Endothelial cell of umbilical vein (primary cell): ENCODE measurements around the gene ATG14. TPM values are rescaled to one million over a fixed set of nuclear protein-coding genes. Genes with fewer than 3 reads are reported as not detected.

Source experiments
- BruUV-seq: library from RNA; stranded (reverse); fragments of 400-500 nt; replicated peaks from 2 replicates; lab custom pipeline; 2021; lab: Mats Ljungman, UMichigan
- CTCF ChIA-PET: fragments of 300-600, 350-600 bp; sonication (Branson Sonifier 250); formaldehyde crosslinking; loops from one replicate; lab custom pipeline; 2021; ENCODE audit warnings: antibody characterized with exemption, inconsistent platforms; lab: Charles Lee
- POLR2A ChIA-PET: fragments of 300-600, 350-600 bp; sonication (Branson Sonifier 250); formaldehyde crosslinking; loops from one replicate; lab custom pipeline; 2021; ENCODE audit warnings: antibody characterized with exemption, inconsistent platforms; lab: Charles Lee
- DNase-seq: peaks from one replicate; pipeline ENCODE4 v3.0.0-alpha.2; 2011; ENCODE audit warnings: low read depth, low spot score
- FAIRE-seq: peaks from 2 replicates; lab custom pipeline; 2011; peaks lifted over from hg19 to GRCh38; lab: Jason Lieb, UNC
- H2AFZ ChIP-seq: 2 replicates; pipeline ENCODE4 v1.6.0; 2012; ENCODE audit warnings: low read depth, low read length, control low read depth, inconsistent platforms
- H3K27ac ChIP-seq: 2 replicates; pipeline ENCODE4 v1.5.1; 2011; ENCODE audit warnings: low read depth, mild to moderate bottlenecking, control low read depth, low read length, moderate library complexity; ENCODE audit not compliant: insufficient read depth
- H3K27me3 ChIP-seq, 2 experiments: 2 replicates each; pipeline versions ENCODE4 v1.6.0 to v1.6.1; 2011; ENCODE audit warnings: low read length in 2 of 2, mixed read lengths in 1 of 2; ENCODE audit not compliant: control insufficient read depth in 2 of 2, insufficient read depth in 2 of 2
- H3K36me3 ChIP-seq, 2 experiments: 2 replicates in 1 of 2; 3 replicates in 1 of 2; pipeline ENCODE4 v1.5.1; 2011; ENCODE audit warnings: low read length in 2 of 2, mild to moderate bottlenecking in 1 of 2, moderate library complexity in 1 of 2; ENCODE audit not compliant: control insufficient read depth in 2 of 2, insufficient read depth in 2 of 2; ENCODE audit errors: extremely low read depth in 1 of 2
- H3K4me1 ChIP-seq: 3 replicates; pipeline ENCODE4 v1.5.1; 2011; ENCODE audit warnings: mild to moderate bottlenecking, low read length; ENCODE audit not compliant: control insufficient read depth, insufficient read depth; ENCODE audit errors: extremely low read depth
- H3K4me2 ChIP-seq: 2 replicates; pipeline ENCODE4 v1.6.1; 2011; ENCODE audit warnings: low read length, control low read depth, mixed read lengths; ENCODE audit not compliant: insufficient read depth
- H3K4me3 ChIP-seq, 3 experiments: fragments of 200-600 bp in 1 of 3; sonication (generic), shearing (Covaris generic) in 1 of 3; replicated peaks in 1 of 3; 2 replicates each; pipeline ENCODE4 v1.5.1; 2011 to 2016; ENCODE audit warnings: control low read depth in 3 of 3, low read length in 3 of 3, mild to moderate bottlenecking in 2 of 3, inconsistent platforms in 1 of 3, low read depth in 1 of 3, moderate library complexity in 1 of 3; ENCODE audit not compliant: insufficient read depth in 1 of 3
- H3K79me2 ChIP-seq: 2 replicates; pipeline ENCODE4 v1.6.0; 2012; ENCODE audit warnings: low read length, inconsistent platforms; ENCODE audit not compliant: control insufficient read depth, insufficient read depth
- H3K9ac ChIP-seq: replicated peaks from 2 replicates; pipeline ENCODE3; 2011; ENCODE audit warnings: low read length, control low read depth; ENCODE audit not compliant: insufficient read depth; ENCODE audit errors: extremely low read depth
- H3K9me1 ChIP-seq: replicated peaks from 3 replicates; pipeline ENCODE4 v1.6.0; 2011; ENCODE audit warnings: mild to moderate bottlenecking, low read length; ENCODE audit not compliant: control insufficient read depth, insufficient read depth; ENCODE audit errors: extremely low read depth
- H3K9me3 ChIP-seq: replicated peaks from 2 replicates; pipeline ENCODE4 v1.5.1; 2012; ENCODE audit warnings: low read length, inconsistent platforms; ENCODE audit not compliant: control insufficient read depth, insufficient read depth
- H4K20me1 ChIP-seq: replicated peaks from 2 replicates; pipeline ENCODE3; 2011; ENCODE audit warnings: mild to moderate bottlenecking, low read length; ENCODE audit not compliant: control insufficient read depth, insufficient read depth; ENCODE audit errors: extremely low read depth
- CTCF ChIP-seq, 2 donors: IDR thresholded peaks; 1 replicate in 1 of 2; 2 replicates in 1 of 2; pipeline ENCODE4 v1.5.1; 2011; ENCODE audit warnings: low read length in 2 of 2, mild to moderate bottlenecking in 2 of 2, moderate library complexity in 2 of 2, control low read depth in 1 of 2, inconsistent platforms in 1 of 2, low read depth in 1 of 2; ENCODE audit not compliant: insufficient read depth in 1 of 2; ENCODE audit errors: extremely low read depth in 1 of 2
- EZH2 ChIP-seq: IDR thresholded peaks from 2 replicates; pipeline ENCODE4 v1.6.1; 2012; ENCODE audit warnings: borderline replicate concordance, low read depth, mild to moderate bottlenecking, moderate library complexity, low read length, inconsistent platforms; ENCODE audit not compliant: severe bottlenecking
- FOS ChIP-seq: IDR thresholded peaks from 2 replicates; pipeline ENCODE4 v1.6.1; 2011; ENCODE audit warnings: mild to moderate bottlenecking, low read length, moderate library complexity, borderline replicate concordance; ENCODE audit not compliant: insufficient read depth
- GATA2 ChIP-seq: IDR thresholded peaks from 2 replicates; pipeline ENCODE4 v1.7.0; 2011; ENCODE audit warnings: low read depth, mild to moderate bottlenecking, moderate library complexity, mixed read lengths, low read length; ENCODE audit not compliant: insufficient read length, insufficient read depth
- JUN ChIP-seq: IDR thresholded peaks from 2 replicates; pipeline ENCODE4 v1.6.1; 2011; ENCODE audit warnings: borderline replicate concordance, low read depth; ENCODE audit not compliant: insufficient read length, insufficient read depth
- MAX ChIP-seq: IDR thresholded peaks from 2 replicates; pipeline ENCODE4 v1.6.1; 2011; ENCODE audit not compliant: insufficient read depth, insufficient read length
- MYC ChIP-seq: IDR thresholded peaks from one replicate; pipeline ENCODE4 v1.6.1; 2011; ENCODE audit warnings: mild to moderate bottlenecking, low read depth, low read length
- POLR2A ChIP-seq: IDR thresholded peaks from 2 replicates; pipeline ENCODE4 v1.6.1; 2012; ENCODE audit warnings: low read depth, mild to moderate bottlenecking, control low read depth, low read length
- POLR2AphosphoS5 ChIP-seq: IDR thresholded peaks from 2 replicates; pipeline ENCODE4 v1.6.1; 2012; ENCODE audit warnings: low read depth, mild to moderate bottlenecking, control low read depth, low read length, moderate library complexity; ENCODE audit not compliant: insufficient read depth
- dilution Hi-C: fragments of 300-500 bp; cut with MboI; formaldehyde crosslinking; loops from one replicate; pipeline ENCODE4 v1.15.0; 2019; ENCODE audit warnings: low sequenced_read_pairs; ENCODE audit not compliant: extremely low pct_ligation_motif_present
- intact Hi-C: fragments of 100-400 bp; cut with micrococcal nuclease; formaldehyde crosslinking; loops from one replicate; pipeline ENCODE4 v1.10.0; 2022
- polyA plus RNA-seq, 4 experiments: library from polyadenylated mRNA; depleted of rRNA in 3 of 4; stranded (reverse) in 3 of 4; unstranded in 1 of 4; fragments of >200 nt; gene quantifications; 2 replicates each; pipeline versions ENCODE4 v1.2.1 to v1.2.3, GENCODE V29; 2011 to 2012; ENCODE audit warnings: missing spikeins in 1 of 4
- total RNA-seq: library from RNA; stranded (reverse); gene quantifications from 2 replicates; pipeline ENCODE4 v1.2.3, GENCODE V29; 2021

Gene ATG14
- total and polyA plus RNA-seq, 2 donors (not counting 3 experiments of a cell fraction or from before 2014, with no cell fraction given), result 5.9 to 10.0 TPM

GRCh38 chr14:55350461-55350860 is 61.2 kb downstream of the ATG14 start:
- dilution Hi-C loops (no loop called here), intact Hi-C loops (no loop called here)
- H3K79me2 ChIP-seq, result peaks cover 5% of the 10 kb centered on the region
- peaks cover 0 to 13% of the 10 kb centered on the region in 2 experiments for H3K36me3 ChIP-seq
- POLR2A ChIA-PET, result no interaction called here
- H3K9me3 ChIP-seq, result no peaks in the 10 kb centered on the region
- no peaks in the 10 kb centered on the region for H4K20me1 ChIP-seq
- H3K9ac ChIP-seq, result no peak overlapping the region
- CTCF ChIA-PET, result interaction anchor here (0.7 to 1.4 kb wide), 3 partner anchors 17 to 105 kb away, joined by 3 to 4 read pairs (median 3); no protein-coding TSS in a partner anchor
- no TSS peak for BruUV-seq
- H3K4me1 ChIP-seq, result no peaks in the 10 kb centered on the region
- FAIRE-seq, result no peak
- no peak overlapping the region for H2AFZ ChIP-seq
- H3K4me2 ChIP-seq, result no peak overlapping the region
- H3K27ac ChIP-seq, result no peak overlapping the region
- H3K4me3 ChIP-seq, result no peak overlapping the region
- no peak for DNase-seq
- no peaks in the 10 kb centered on the region for H3K27me3 ChIP-seq
- H3K9me1 ChIP-seq, result no peaks in the 10 kb centered on the region
- TF ChIP-seq EZH2, result no peak
- no peak for TF ChIP-seq FOS
- no peak for TF ChIP-seq JUN
- TF ChIP-seq GATA2, result no peak
- TF ChIP-seq POLR2AphosphoS5, result no peak
- no peak for TF ChIP-seq CTCF (IDR thresholded peaks at IDR 0.05; ENCODE audit: extremely low read depth in 1 of 2, insufficient read depth in 1 of 2, low read depth in 1 of 2, low read length in 2 of 2)
- no peak for TF ChIP-seq MAX
- TF ChIP-seq MYC, result no peak
- no peak for TF ChIP-seq POLR2A
